Kidney epithelial cell (primary cell): ENCODE data around the gene FTO. TPM values are rescaled to one million over a fixed set of nuclear protein-coding genes. Genes with fewer than 3 reads are reported as not detected.

Experiments used
- DNase-seq: peaks from one replicate; pipeline ENCODE4 v3.0.0-alpha.2; 2010; ENCODE audit warnings: low read depth
- H3K27me3 ChIP-seq: 2 replicates; pipeline ENCODE4 v1.6.0; 2011; ENCODE audit warnings: low read length; ENCODE audit not compliant: control insufficient read depth, insufficient read depth
- H3K36me3 ChIP-seq: 2 replicates; pipeline ENCODE4 v1.5.1; 2011; ENCODE audit warnings: low read length; ENCODE audit not compliant: control insufficient read depth, insufficient read depth
- H3K4me3 ChIP-seq: 2 replicates; pipeline ENCODE4 v1.5.1; 2011; ENCODE audit warnings: low read depth, mild to moderate bottlenecking, control low read depth, low read length
- CTCF ChIP-seq: IDR thresholded peaks from 2 replicates; pipeline ENCODE4 v1.5.1; 2011; ENCODE audit warnings: mild to moderate bottlenecking, moderate library complexity, low read length, control low read depth, inconsistent platforms; ENCODE audit not compliant: insufficient read depth, poor library complexity, severe bottlenecking
- total RNA-seq: library from RNA; depleted of rRNA; stranded (reverse); fragments of >200 nt; gene quantifications from 2 replicates; pipeline ENCODE4 v1.2.3, GENCODE V29; 2015

Gene FTO
- total RNA-seq, 1 donor from 2014 or later, result 66.9 TPM

- TF ChIP-seq CTCF, result no peak
- Histone ChIP-seq H3K36me3 (no peaks in the 10 kb centered on the region), H3K4me3 (no peak overlapping the region), H3K27me3 (no peaks in the 10 kb centered on the region)
- no peak for DNase-seq
These were observed 101.8 kb downstream of the FTO start for GRCh38 chr16:53805752-53806151.

- TF ChIP-seq CTCF, result no peak
- no peak for DNase-seq
- H3K27me3 ChIP-seq, result no peaks in the 10 kb centered on the region
- no peaks in the 10 kb centered on the region for H3K36me3 ChIP-seq
- no peak overlapping the region for H3K4me3 ChIP-seq
These were observed 105.4 kb downstream of the FTO start for GRCh38 chr16:53809088-53809932.

- Histone ChIP-seq H3K4me3 (no peak overlapping the region), H3K36me3 (no peaks in the 10 kb centered on the region), H3K27me3 (no peaks in the 10 kb centered on the region)
- DNase-seq, result no peak
- no peak for TF ChIP-seq CTCF
These were observed 109.0 kb downstream of the FTO start for GRCh38 chr16:53812914-53813313.

- Histone ChIP-seq H3K27me3 (no peaks in the 10 kb centered on the region), H3K4me3 (no peak overlapping the region), H3K36me3 (no peaks in the 10 kb centered on the region)
- DNase-seq, result no peak
- TF ChIP-seq CTCF, result no peak
These were observed 110.8 kb downstream of the FTO start for GRCh38 chr16:53814801-53815200.

- DNase-seq, result no peak
- TF ChIP-seq CTCF, result no peak
- Histone ChIP-seq H3K4me3 (no peak overlapping the region), H3K27me3 (no peaks in the 10 kb centered on the region), H3K36me3 (no peaks in the 10 kb centered on the region)
These were observed 112.4 kb downstream of the FTO start for GRCh38 chr16:53816211-53816836.
